Measurements from ENCODE around the gene PLEKHM2.
A peak's percentile ranks its signal among the peaks of the same experiment; 100 is the strongest.

The PLEKHM2 gene

DNA sequence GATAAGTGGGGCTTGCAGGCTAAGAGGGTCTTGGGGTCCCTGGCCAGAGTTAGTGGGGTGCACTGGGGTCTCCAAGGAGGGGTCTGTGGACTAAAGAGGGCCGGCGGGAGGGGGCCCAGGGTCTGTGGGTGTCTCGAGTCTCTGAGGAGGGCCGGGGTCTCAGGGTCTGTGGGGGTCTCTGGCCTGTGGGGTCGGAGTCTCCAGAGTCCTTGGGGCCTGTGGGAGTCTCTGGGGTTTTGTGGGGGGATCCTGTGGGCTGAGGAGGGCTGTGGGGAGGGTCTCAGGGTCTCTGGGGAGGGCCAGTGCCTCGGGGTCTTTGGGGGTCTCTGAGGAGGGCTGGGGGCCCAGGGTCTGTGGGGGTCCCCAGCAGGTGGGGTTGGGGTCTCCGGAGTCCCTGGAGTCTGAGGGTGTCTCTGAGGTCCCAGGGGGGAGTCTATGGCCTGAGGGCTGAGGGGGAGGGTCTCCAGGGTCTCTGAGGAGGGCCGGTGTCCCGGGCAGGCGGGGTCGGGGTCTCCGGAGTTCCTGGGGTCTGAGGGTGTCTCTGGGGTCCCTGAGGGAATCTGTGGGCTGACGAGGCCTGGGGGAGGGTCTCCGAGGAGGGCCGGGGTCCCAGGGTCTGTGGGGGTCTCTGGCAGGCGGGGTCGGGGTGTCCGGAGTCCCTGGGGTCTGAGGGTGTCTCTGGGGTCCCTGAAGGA lies 628 bp upstream of the PLEKHM2 start:
- no peak for DNase-seq
- Histone ChIP-seq H3K4me3 (ENCODE audit: insufficient read depth, low read depth, low read length, poor library complexity, severe bottlenecking) (peak overlapping the region; percentile 96), H3K27me3 (replicated peaks; ENCODE audit: control insufficient read depth, insufficient read depth, low read length, poor library complexity, severe bottlenecking) (no peaks in the 10 kb centered on the region), H3K27ac (ENCODE audit: insufficient read depth, low read length, poor library complexity, severe bottlenecking) (peak overlapping the region; percentile 95), H3K36me3 (ENCODE audit: control insufficient read depth, insufficient read depth, low read length) (no peaks in the 10 kb centered on the region), H3K9me3 (ENCODE audit: control insufficient read depth, low read length) (no peaks in the 10 kb centered on the region), H3K4me1 (ENCODE audit: control insufficient read depth, insufficient read depth, low read length, poor library complexity, severe bottlenecking) (peaks cover 16% of the 10 kb centered on the region)

DNA sequence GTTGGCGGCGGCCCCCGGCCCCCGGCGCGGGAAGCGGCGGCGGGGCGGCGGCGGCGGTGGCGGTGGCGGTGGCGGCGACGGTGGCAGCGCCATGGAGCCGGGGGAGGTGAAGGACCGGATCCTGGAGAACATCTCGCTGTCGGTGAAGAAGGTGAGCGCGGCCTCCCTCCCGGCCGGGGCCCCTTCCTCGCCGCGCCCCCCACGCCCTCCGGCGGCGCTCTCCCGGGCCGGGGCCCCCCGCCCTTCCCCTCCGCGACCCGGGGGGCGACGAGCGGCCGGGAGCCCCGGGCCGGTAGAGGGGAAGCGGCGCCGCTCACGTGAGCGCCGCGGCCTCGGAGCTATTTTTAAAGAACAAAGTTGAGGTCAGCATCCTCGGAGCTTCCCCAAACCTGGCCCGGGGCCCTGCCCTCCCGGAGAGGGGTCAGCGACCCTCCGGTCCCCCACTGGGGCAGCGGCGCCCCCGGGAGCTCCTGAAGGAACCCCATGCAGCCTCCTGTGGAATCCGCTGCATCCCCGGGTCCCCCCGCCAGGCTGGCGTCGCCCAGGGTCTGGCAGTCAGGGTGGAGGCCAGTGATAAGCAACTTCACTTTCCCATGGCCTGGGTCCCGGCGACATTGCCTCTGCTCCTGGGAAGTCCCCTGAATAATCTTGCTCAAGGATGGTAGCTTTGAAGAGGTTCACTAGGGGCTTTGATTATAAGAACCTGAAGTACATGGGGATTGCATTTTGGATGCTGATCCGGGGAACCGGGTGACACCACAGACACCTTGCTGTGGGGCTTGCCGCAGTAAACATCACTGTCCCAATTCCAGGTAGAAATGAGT lies 560 bp downstream of the PLEKHM2 start:
- Histone ChIP-seq H3K27me3 (replicated peaks; ENCODE audit: control insufficient read depth, insufficient read depth, low read length, poor library complexity, severe bottlenecking) (no peaks in the 10 kb centered on the region), H3K4me3 (ENCODE audit: insufficient read depth, low read depth, low read length, poor library complexity, severe bottlenecking) (peak overlapping the region; percentile 77), H3K4me1 (ENCODE audit: control insufficient read depth, insufficient read depth, low read length, poor library complexity, severe bottlenecking) (peaks cover 16% of the 10 kb centered on the region), H3K36me3 (ENCODE audit: control insufficient read depth, insufficient read depth, low read length) (no peaks in the 10 kb centered on the region), H3K9me3 (ENCODE audit: control insufficient read depth, low read length) (no peaks in the 10 kb centered on the region), H3K27ac (ENCODE audit: insufficient read depth, low read length, poor library complexity, severe bottlenecking) (peak overlapping the region; percentile 75)
- peak; percentile 7 to 16 (median 15) for DNase-seq

DNA sequence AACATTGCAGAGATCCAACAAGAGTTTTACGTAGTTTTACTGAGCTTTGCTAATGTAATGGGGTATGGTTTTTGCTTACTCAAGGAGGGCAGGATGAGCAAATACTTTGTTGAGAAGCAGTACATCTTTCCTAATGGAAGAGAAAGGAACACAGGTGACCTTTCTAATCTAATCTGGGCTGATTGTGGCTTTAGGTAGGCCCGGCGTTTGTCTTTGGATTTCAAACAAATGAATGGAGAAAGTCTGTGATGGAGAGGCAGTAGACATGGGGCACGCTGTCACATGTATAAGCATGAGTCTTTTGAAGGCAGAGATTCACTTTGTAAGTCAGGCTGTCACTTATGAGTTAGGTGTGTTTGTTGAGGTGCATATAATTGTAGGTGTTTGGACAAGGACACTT lies 1.7 kb downstream of the PLEKHM2 start:
- H3K27me3 ChIP-seq (replicated peaks; ENCODE audit: control insufficient read depth, insufficient read depth, low read length, poor library complexity, severe bottlenecking) = no peaks in the 10 kb centered on the region
- no peak for DNase-seq
- H3K4me1 ChIP-seq (ENCODE audit: control insufficient read depth, insufficient read depth, low read length, poor library complexity, severe bottlenecking) = peaks cover 16% of the 10 kb centered on the region
- H3K9me3 ChIP-seq (ENCODE audit: control insufficient read depth, low read length) = no peaks in the 10 kb centered on the region
- no peak overlapping the region for H3K4me3 ChIP-seq (ENCODE audit: insufficient read depth, low read depth, low read length, poor library complexity, severe bottlenecking)
- no peaks in the 10 kb centered on the region for H3K36me3 ChIP-seq (ENCODE audit: control insufficient read depth, insufficient read depth, low read length)
- H3K27ac ChIP-seq (ENCODE audit: insufficient read depth, low read length, poor library complexity, severe bottlenecking) = no peak overlapping the region

DNA sequence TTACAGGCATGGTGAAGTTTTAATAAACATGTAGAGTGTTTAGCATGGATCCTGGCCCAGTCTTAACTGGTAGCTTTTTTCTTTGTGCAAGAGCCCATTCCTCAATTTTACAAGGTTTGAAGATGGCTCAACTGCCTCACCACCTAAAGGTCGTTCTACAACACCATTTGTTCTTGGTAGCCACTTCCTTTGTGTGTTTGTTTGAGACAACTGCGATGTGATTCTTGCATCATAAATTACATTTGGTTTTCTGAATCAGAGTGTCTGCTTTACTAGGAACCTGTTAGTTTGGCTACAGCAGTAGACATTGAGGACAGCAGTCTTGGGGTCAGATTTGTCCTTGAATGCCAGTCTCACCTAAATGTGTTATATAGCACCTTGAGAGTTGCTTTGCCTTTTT lies 3.3 kb downstream of the PLEKHM2 start:
- H3K36me3 ChIP-seq (ENCODE audit: control insufficient read depth, insufficient read depth, low read length) = no peaks in the 10 kb centered on the region
- no peaks in the 10 kb centered on the region for H3K27me3 ChIP-seq (replicated peaks; ENCODE audit: control insufficient read depth, insufficient read depth, low read length, poor library complexity, severe bottlenecking)
- DNase-seq = no peak
- no peaks in the 10 kb centered on the region for H3K9me3 ChIP-seq (ENCODE audit: control insufficient read depth, low read length)
- no peak overlapping the region for H3K27ac ChIP-seq (ENCODE audit: insufficient read depth, low read length, poor library complexity, severe bottlenecking)
- H3K4me1 ChIP-seq (ENCODE audit: control insufficient read depth, insufficient read depth, low read length, poor library complexity, severe bottlenecking) = peaks cover 16% of the 10 kb centered on the region
- H3K4me3 ChIP-seq (ENCODE audit: insufficient read depth, low read depth, low read length, poor library complexity, severe bottlenecking) = no peak overlapping the region

DNA sequence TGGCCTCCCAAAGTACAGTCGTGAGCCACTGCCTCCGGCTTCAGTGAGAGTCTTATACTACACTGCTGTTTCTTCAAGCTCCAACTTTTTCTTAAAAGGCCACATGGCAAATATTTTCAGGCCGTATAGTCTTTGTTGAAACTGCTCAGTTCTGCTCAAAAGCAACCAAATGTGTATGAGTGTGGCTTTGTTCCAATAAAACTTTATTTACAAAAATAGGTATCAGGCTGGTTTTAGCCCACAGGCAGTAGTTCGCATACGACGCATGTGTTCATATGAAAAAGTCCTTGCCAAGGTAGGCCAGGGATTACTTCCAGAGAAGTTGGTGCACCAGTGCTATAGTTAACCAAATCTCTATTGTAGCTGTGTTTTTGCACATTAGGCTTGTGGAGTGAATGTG lies 6.2 kb downstream of the PLEKHM2 start:
- Histone ChIP-seq H3K27me3 (replicated peaks; ENCODE audit: control insufficient read depth, insufficient read depth, low read length, poor library complexity, severe bottlenecking) (no peaks in the 10 kb centered on the region), H3K4me3 (ENCODE audit: insufficient read depth, low read depth, low read length, poor library complexity, severe bottlenecking) (no peak overlapping the region), H3K9me3 (ENCODE audit: control insufficient read depth, low read length) (no peaks in the 10 kb centered on the region), H3K27ac (ENCODE audit: insufficient read depth, low read length, poor library complexity, severe bottlenecking) (no peak overlapping the region), H3K36me3 (ENCODE audit: control insufficient read depth, insufficient read depth, low read length) (no peaks in the 10 kb centered on the region), H3K4me1 (ENCODE audit: control insufficient read depth, insufficient read depth, low read length, poor library complexity, severe bottlenecking) (peaks cover 11% of the 10 kb centered on the region)
- no peak for DNase-seq

DNA sequence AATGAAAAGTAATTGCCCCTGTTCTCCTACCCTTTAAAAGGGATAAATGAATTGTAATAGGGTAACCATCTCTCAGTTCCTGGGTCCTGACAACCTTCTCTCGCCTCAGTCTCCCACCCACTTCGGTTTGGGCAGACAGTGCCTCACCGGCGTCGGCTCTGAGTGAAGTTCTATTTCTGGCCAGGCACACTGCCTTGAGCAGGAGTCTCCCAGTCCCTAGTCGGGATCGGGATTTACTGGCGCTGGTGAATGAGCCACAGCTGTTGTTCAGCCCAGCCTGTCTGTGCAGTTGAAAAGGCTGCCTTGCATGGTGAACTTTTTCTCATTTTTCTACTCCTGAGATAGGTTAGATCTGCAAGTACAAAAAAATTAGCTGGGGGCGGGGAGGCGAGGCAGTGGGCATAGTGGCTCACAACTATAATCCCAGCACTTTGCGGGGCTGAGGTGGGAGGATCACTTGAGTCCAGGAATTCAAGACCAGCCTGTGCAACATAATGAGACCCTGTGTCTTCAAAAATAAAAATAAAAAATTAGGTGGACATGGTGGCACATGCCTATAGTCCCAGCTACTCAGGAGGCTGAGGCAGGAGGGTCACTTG lies 7.4 kb downstream of the PLEKHM2 start:
- Histone ChIP-seq H3K27me3 (replicated peaks; ENCODE audit: control insufficient read depth, insufficient read depth, low read length, poor library complexity, severe bottlenecking) (no peaks in the 10 kb centered on the region), H3K4me1 (ENCODE audit: control insufficient read depth, insufficient read depth, low read length, poor library complexity, severe bottlenecking) (peaks cover 6% of the 10 kb centered on the region), H3K36me3 (ENCODE audit: control insufficient read depth, insufficient read depth, low read length) (no peaks in the 10 kb centered on the region), H3K4me3 (ENCODE audit: insufficient read depth, low read depth, low read length, poor library complexity, severe bottlenecking) (no peak overlapping the region), H3K9me3 (ENCODE audit: control insufficient read depth, low read length) (no peaks in the 10 kb centered on the region), H3K27ac (ENCODE audit: insufficient read depth, low read length, poor library complexity, severe bottlenecking) (no peak overlapping the region)
- no peak for DNase-seq

DNA sequence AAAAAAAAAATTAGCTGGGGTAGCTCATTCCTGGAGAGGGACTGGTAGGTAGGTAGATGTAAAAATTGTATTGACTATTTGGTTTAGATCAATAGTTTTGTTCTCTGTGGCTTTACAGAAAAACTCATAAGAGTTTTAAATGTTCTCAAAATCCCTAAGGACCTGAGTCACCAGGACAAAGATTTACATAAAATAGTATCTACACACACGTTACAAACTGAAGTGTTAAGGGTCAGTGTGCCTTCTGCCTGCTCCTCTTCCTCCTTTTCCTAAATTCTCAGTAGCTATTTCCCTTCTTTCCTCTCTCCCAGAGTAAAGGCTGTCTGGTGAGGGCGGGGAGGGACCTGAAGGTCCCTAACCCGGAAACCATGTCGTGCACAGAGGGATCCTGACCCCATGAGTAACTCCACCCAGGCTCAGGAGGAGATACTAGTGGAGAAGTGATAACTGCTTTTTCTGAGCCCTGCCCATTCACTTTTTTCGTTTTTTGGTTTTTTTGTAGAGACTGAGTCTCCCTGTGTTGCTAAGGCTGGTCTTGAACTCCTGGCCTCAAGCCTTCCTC lies 8.1 kb downstream of the PLEKHM2 start:
- no peak for DNase-seq
- Histone ChIP-seq H3K4me1 (ENCODE audit: control insufficient read depth, insufficient read depth, low read length, poor library complexity, severe bottlenecking) (peaks cover 12% of the 10 kb centered on the region), H3K27me3 (replicated peaks; ENCODE audit: control insufficient read depth, insufficient read depth, low read length, poor library complexity, severe bottlenecking) (no peaks in the 10 kb centered on the region), H3K9me3 (ENCODE audit: control insufficient read depth, low read length) (no peaks in the 10 kb centered on the region), H3K4me3 (ENCODE audit: insufficient read depth, low read depth, low read length, poor library complexity, severe bottlenecking) (no peak overlapping the region), H3K27ac (ENCODE audit: insufficient read depth, low read length, poor library complexity, severe bottlenecking) (no peak overlapping the region), H3K36me3 (ENCODE audit: control insufficient read depth, insufficient read depth, low read length) (no peaks in the 10 kb centered on the region)

DNA sequence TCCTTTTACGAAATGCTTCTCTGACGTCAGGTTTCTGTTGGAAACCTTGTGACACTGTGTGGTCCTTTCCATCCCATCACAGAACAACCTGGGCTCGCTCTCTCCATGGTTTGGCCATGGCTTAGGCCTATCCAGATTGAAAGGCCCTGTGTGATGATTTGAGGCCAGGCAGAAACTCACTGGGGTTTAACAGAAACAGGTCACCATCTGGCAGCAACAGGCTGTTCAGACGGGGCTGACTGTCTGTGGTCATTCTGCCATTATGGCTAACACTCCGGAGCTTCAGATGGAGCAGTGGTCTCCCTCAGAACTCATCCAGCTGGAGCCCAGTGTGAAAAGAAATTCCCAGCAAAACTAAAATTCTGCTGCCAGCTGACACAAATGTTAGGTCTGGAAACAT lies 9.3 kb downstream of the PLEKHM2 start:
- H3K4me1 ChIP-seq (ENCODE audit: control insufficient read depth, insufficient read depth, low read length, poor library complexity, severe bottlenecking) = peaks cover 19% of the 10 kb centered on the region
- no peak overlapping the region for H3K27ac ChIP-seq (ENCODE audit: insufficient read depth, low read length, poor library complexity, severe bottlenecking)
- no peaks in the 10 kb centered on the region for H3K27me3 ChIP-seq (replicated peaks; ENCODE audit: control insufficient read depth, insufficient read depth, low read length, poor library complexity, severe bottlenecking)
- DNase-seq = no peak
- no peaks in the 10 kb centered on the region for H3K36me3 ChIP-seq (ENCODE audit: control insufficient read depth, insufficient read depth, low read length)
- H3K4me3 ChIP-seq (ENCODE audit: insufficient read depth, low read depth, low read length, poor library complexity, severe bottlenecking) = no peak overlapping the region
- H3K9me3 ChIP-seq (ENCODE audit: control insufficient read depth, low read length) = no peaks in the 10 kb centered on the region

DNA sequence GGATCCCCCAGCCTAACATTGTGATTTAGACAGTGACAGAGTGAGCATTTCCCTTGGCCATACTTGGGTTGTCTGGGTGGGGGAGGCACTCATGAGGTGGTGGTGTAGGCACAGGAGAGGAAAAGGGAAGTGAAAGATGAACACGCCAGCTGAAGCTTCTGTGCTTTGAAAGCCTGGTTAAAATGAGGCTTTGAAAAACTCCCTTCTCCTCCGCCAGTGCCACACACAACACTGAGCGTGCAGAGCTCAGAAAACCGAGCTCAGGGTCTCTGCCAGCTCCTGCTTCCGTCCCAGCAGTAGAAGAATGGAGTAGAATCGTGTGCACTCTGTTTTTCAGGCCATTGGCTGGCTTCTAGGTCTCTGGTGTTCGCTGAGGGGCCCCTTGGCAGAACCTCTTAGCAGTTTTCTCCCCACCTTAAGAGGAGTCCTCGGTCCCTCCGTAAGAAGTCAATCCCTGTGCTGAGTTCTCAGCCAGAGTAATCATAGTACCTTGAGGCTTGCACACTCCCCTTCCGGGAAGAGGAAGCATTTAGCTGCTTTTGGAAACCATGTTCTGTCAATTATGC lies 12.9 kb downstream of the PLEKHM2 start:
- H3K36me3 ChIP-seq (ENCODE audit: control insufficient read depth, insufficient read depth, low read length) = no peaks in the 10 kb centered on the region
- H3K9me3 ChIP-seq (ENCODE audit: control insufficient read depth, low read length) = no peaks in the 10 kb centered on the region
- H3K27me3 ChIP-seq (replicated peaks; ENCODE audit: control insufficient read depth, insufficient read depth, low read length, poor library complexity, severe bottlenecking) = no peaks in the 10 kb centered on the region
- peaks cover 19% of the 10 kb centered on the region for H3K4me1 ChIP-seq (ENCODE audit: control insufficient read depth, insufficient read depth, low read length, poor library complexity, severe bottlenecking)
- H3K27ac ChIP-seq (ENCODE audit: insufficient read depth, low read length, poor library complexity, severe bottlenecking) = peak overlapping the region; percentile 60
- peak overlapping the region; percentile 61 for H3K4me3 ChIP-seq (ENCODE audit: insufficient read depth, low read depth, low read length, poor library complexity, severe bottlenecking)
- DNase-seq = no peak

Data from effector memory CD4-positive, alpha-beta T cell (primary cell).